ENCODE results near the gene DLST.

DLST gene

GRCh38 chr14:74888164-74889158 is 6.7 kb downstream of the DLST start:
- H3K9me2 ChIP-seq (ENCODE audit: low read depth, low read length), result no peaks in the 10 kb centered on the region
- no peaks in the 10 kb centered on the region for H3K9me3 ChIP-seq (ENCODE audit: low read length)
- no peak overlapping the region for H3K9ac ChIP-seq (ENCODE audit: low read length)
- no peaks in the 10 kb centered on the region for H3F3A ChIP-seq (ENCODE audit: insufficient read depth, low read length)
- peaks cover 54% of the 10 kb centered on the region for H3K79me2 ChIP-seq (ENCODE audit: insufficient read depth, low read length)
- H3K27ac ChIP-seq (ENCODE audit: low read depth, low read length, poor library complexity, severe bottlenecking), result no peak overlapping the region
- H2AFZ ChIP-seq (ENCODE audit: low read length), result no peak overlapping the region
- peaks cover 18% of the 10 kb centered on the region for H3K4me1 ChIP-seq (ENCODE audit: insufficient read depth, low read length, severe bottlenecking)
- H3K27me3 ChIP-seq (ENCODE audit: insufficient read depth, low read length), result no peaks in the 10 kb centered on the region
- TF ChIP-seq EZH2 (IDR thresholded peaks at IDR 0.05; ENCODE audit: borderline replicate concordance, low read length) (no peak), CTCF (IDR thresholded peaks at IDR 0.05; ENCODE audit: low read length) (no peak)
- H3K4me3 ChIP-seq (ENCODE audit: low read depth, low read length, poor library complexity, severe bottlenecking), result no peak overlapping the region
- H4K20me1 ChIP-seq (ENCODE audit: insufficient read depth, low read length), result 0 out of 2 replicates have a peak, but pooled peaks cover 5% of the 10 kb centered on the region
- peaks cover 93% of the 10 kb centered on the region for H3K36me3 ChIP-seq (ENCODE audit: insufficient read depth, low read length)
- H3K4me2 ChIP-seq (ENCODE audit: low read length), result no peak overlapping the region

GRCh38 chr14:74890262-74890661 is 8.5 kb downstream of the DLST start:
- Histone ChIP-seq H3K27me3 (ENCODE audit: insufficient read depth, low read length) (no peaks in the 10 kb centered on the region), H3K36me3 (ENCODE audit: insufficient read depth, low read length) (peaks cover 96% of the 10 kb centered on the region), H3K79me2 (ENCODE audit: insufficient read depth, low read length) (peaks cover 36% of the 10 kb centered on the region), H2AFZ (ENCODE audit: low read length) (no peak overlapping the region), H3K9me2 (ENCODE audit: low read depth, low read length) (no peaks in the 10 kb centered on the region), H3K27ac (ENCODE audit: low read depth, low read length, poor library complexity, severe bottlenecking) (no peak overlapping the region), H3F3A (ENCODE audit: insufficient read depth, low read length) (no peaks in the 10 kb centered on the region), H3K9ac (ENCODE audit: low read length) (no peak overlapping the region), H3K9me3 (ENCODE audit: low read length) (no peaks in the 10 kb centered on the region), H3K4me1 (ENCODE audit: insufficient read depth, low read length, severe bottlenecking) (peaks cover under 1% of the 10 kb centered on the region), H3K4me2 (ENCODE audit: low read length) (no peak overlapping the region), H4K20me1 (ENCODE audit: insufficient read depth, low read length) (no peaks in the 10 kb centered on the region), H3K4me3 (ENCODE audit: low read depth, low read length, poor library complexity, severe bottlenecking) (no peak overlapping the region)
- TF ChIP-seq EZH2 (IDR thresholded peaks at IDR 0.05; ENCODE audit: borderline replicate concordance, low read length) (no peak), CTCF (IDR thresholded peaks at IDR 0.05; ENCODE audit: low read length) (no peak)

DNA sequence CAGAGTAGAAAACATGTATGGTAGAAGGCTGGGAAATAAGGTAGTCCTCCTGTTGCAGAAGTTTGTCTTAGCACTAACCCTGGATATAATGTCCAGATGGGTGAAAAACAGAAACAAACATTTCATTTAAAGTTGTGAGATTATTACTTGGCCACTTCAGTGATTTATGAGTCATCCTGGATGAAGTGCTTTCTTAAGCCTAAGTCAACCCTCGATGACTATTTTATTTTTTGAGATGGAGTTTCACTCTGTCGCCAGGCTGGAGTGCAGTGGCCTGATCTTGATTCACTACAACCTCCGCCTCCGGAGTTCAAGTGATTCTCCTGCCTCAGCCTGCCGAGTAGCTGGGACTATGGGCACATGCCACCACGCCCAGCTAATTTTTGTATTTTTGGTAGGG is 10.2 kb downstream of the DLST start:
- H2AFZ ChIP-seq (ENCODE audit: low read length), result no peak overlapping the region
- peaks cover 20% of the 10 kb centered on the region for H3K79me2 ChIP-seq (ENCODE audit: insufficient read depth, low read length)
- H3K27ac ChIP-seq (ENCODE audit: low read depth, low read length, poor library complexity, severe bottlenecking), result no peak overlapping the region
- H3K4me1 ChIP-seq (ENCODE audit: insufficient read depth, low read length, severe bottlenecking), result no peaks in the 10 kb centered on the region
- H3K4me2 ChIP-seq (ENCODE audit: low read length), result no peak overlapping the region
- H3K27me3 ChIP-seq (ENCODE audit: insufficient read depth, low read length), result no peaks in the 10 kb centered on the region
- TF ChIP-seq CTCF (IDR thresholded peaks at IDR 0.05; ENCODE audit: low read length) (no peak), EZH2 (IDR thresholded peaks at IDR 0.05; ENCODE audit: borderline replicate concordance, low read length) (no peak)
- H3K36me3 ChIP-seq (ENCODE audit: insufficient read depth, low read length), result peaks cover 98% of the 10 kb centered on the region
- H3K9me2 ChIP-seq (ENCODE audit: low read depth, low read length), result no peaks in the 10 kb centered on the region
- no peak overlapping the region for H3K4me3 ChIP-seq (ENCODE audit: low read depth, low read length, poor library complexity, severe bottlenecking)
- H3F3A ChIP-seq (ENCODE audit: insufficient read depth, low read length), result no peaks in the 10 kb centered on the region
- no peaks in the 10 kb centered on the region for H4K20me1 ChIP-seq (ENCODE audit: insufficient read depth, low read length)
- H3K9ac ChIP-seq (ENCODE audit: low read length), result no peak overlapping the region
- H3K9me3 ChIP-seq (ENCODE audit: low read length), result no peaks in the 10 kb centered on the region

Measured in OCI-LY1 (cell line).